ENCODE measurements around the gene SEC61G. TPM values are rescaled to one million over a fixed set of nuclear protein-coding genes. Genes with fewer than 3 reads are reported as not detected.
A peak's percentile ranks its signal among the peaks of the same experiment; 100 is the strongest.

SEC61G gene
- total and polyA plus RNA-seq, 10 of the 15 experiments (the other 5 are each of a cell fraction or from before 2014, with no cell fraction given), result 163 to 809 (median 346) TPM

DNA sequence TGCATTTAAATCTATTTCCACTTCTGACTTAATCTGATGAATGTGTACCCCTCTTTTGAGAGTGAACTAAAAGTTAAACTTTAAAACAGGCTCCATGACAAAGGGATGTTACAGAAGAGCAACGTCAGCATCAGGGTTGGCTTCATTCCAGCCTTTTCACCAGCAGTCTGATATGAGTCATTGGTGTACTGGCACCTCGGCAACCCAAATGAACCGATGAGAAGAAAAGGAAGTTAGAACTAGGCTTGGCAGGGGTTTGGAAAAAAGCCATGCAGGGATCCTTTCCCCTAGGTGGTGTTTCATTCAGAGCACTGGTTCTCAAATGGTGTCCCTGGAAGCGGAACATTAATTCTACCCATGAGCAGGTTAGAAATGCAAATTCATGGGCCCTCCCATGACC is 53.6 kb downstream of the SEC61G start:
- no TSS peak for BruUV-seq (replicated peaks)
- CTCF ChIA-PET, result no interaction called here
- WGBS (ENCODE audit: insufficient coverage, insufficient replicate concordance, low lambda C conversion rate, missing lambda C conversion rate), result 23% methylated on average over 4 of the region's 4 CpGs

DNA sequence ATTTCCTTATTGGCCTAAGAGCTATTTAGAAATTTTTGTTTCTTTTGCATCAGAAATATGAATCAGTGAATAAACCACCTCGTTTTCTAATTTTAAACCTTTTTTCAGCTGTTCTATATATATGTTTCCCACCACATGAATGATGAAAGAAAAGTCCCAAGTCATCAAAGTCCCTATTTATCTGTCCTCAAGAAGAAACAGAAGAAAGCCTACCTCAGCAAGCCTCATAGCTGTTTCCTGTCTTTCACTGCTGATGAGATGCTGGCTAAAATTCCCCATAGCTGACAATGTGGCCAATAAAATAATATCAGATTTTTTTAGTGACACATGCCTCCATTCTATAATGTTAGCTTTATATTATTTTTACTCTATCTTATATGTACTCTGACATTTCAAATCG is 54.2 kb downstream of the SEC61G start:
- in situ Hi-C loops (cut with MboI), result no loop called here
- ATAC-seq, result peak; percentile 28; the same call in 1 of the 3 replicates
- H3K36me3 ChIP-seq (ENCODE audit: control insufficient read depth in 2 of 2, insufficient read depth in 2 of 2, low read length in 1 of 2), result no peaks in the 10 kb centered on the region
- ChIA-PET RAD21 (ENCODE audit: unreplicated experiment) (no interaction called here), POLR2A (interaction anchor here (0.6 kb wide), 1 partner anchor 47 kb away, joined by 3 read pairs; no protein-coding TSS in a partner anchor), SMC1A (ENCODE audit: uncharacterized antibody, unreplicated experiment) (interaction anchor here (1.0 kb wide), 2 partner anchors 39 to 41 kb away, joined by 3 to 4 read pairs; no protein-coding TSS in a partner anchor), CTCF (interaction anchor here (0.8 kb wide), 1 partner anchor 711 kb away, joined by 3 read pairs; no protein-coding TSS in a partner anchor)
- DNase-seq (ENCODE audit: low read depth, low spot score), result no peak
- no peak overlapping the region for H3K4me3 ChIP-seq
- no peaks in the 10 kb centered on the region for H3K79me2 ChIP-seq (ENCODE audit: control insufficient read depth, insufficient read depth, low read length)
- no peaks in the 10 kb centered on the region for H4K20me1 ChIP-seq (ENCODE audit: control insufficient read depth, insufficient read depth)
- no peak overlapping the region for H2AFZ ChIP-seq (ENCODE audit: control insufficient read depth, low read depth, low read length)
- H3K27ac ChIP-seq (ENCODE audit: control insufficient read depth, insufficient read depth), result no peak overlapping the region
- H3K9me3 ChIP-seq (replicated peaks; ENCODE audit: control insufficient read depth, insufficient read depth, low read length), result no peaks in the 10 kb centered on the region
- intact Hi-C loops (cut with micrococcal nuclease; ENCODE audit: unreplicated experiment), result no loop called here
- no peaks in the 10 kb centered on the region for H3K4me1 ChIP-seq (ENCODE audit: control insufficient read depth, insufficient read depth, low read length)
- FAIRE-seq, result no peak
- no peak overlapping the region for H3K4me2 ChIP-seq (ENCODE audit: control insufficient read depth, insufficient read depth)
- BruUV-seq (replicated peaks), result no TSS peak
- no peak overlapping the region for H3K9ac ChIP-seq (ENCODE audit: control insufficient read depth, insufficient read depth, low read length)
- WGBS (ENCODE audit: insufficient coverage, insufficient replicate concordance, low lambda C conversion rate, missing lambda C conversion rate), result 0% methylated on average over 2 of the region's 2 CpGs
- no peaks in the 10 kb centered on the region for H3K27me3 ChIP-seq (replicated peaks in 1 of 2; ENCODE audit: control insufficient read depth in 2 of 2, insufficient read depth in 2 of 2, low read length in 1 of 2)
- TF ChIP-seq STAT1 (conservative IDR thresholded peaks at IDR 0.05) (no peak), ZNF622 (IDR thresholded peaks at IDR 0.05) (no peak), EED (IDR thresholded peaks at IDR 0.05; ENCODE audit: low read depth) (no peak), IKZF1 (conservative IDR thresholded peaks at IDR 0.05) (no peak), NR2F1 (conservative IDR thresholded peaks at IDR 0.05) (no peak), RUNX3 (IDR thresholded peaks at IDR 0.05; ENCODE audit: low read length) (no peak), NR2C2 (IDR thresholded peaks at IDR 0.05; ENCODE audit: borderline replicate concordance, control insufficient read depth, insufficient read length, low read depth) (no peak)
- TF ChIP-seq, protein P1, sequence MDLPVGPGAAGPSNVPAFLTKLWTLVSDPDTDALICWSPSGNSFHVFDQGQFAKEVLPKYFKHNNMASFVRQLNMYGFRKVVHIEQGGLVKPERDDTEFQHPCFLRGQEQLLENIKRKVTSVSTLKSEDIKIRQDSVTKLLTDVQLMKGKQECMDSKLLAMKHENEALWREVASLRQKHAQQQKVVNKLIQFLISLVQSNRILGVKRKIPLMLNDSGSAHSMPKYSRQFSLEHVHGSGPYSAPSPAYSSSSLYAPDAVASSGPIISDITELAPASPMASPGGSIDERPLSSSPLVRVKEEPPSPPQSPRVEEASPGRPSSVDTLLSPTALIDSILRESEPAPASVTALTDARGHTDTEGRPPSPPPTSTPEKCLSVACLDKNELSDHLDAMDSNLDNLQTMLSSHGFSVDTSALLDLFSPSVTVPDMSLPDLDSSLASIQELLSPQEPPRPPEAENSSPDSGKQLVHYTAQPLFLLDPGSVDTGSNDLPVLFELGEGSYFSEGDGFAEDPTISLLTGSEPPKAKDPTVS (IDR thresholded peaks at IDR 0.05; ENCODE audit: low read depth, low read length), result no peak
- TF ChIP-seq, protein P2, sequence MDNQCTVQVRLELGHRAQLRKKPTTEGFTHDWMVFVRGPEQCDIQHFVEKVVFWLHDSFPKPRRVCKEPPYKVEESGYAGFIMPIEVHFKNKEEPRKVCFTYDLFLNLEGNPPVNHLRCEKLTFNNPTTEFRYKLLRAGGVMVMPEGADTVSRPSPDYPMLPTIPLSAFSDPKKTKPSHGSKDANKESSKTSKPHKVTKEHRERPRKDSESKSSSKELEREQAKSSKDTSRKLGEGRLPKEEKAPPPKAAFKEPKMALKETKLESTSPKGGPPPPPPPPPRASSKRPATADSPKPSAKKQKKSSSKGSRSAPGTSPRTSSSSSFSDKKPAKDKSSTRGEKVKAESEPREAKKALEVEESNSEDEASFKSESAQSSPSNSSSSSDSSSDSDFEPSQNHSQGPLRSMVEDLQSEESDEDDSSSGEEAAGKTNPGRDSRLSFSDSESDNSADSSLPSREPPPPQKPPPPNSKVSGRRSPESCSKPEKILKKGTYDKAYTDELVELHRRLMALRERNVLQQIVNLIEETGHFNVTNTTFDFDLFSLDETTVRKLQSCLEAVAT (IDR thresholded peaks at IDR 0.05), result no peak
- TF ChIP-seq, protein P3, sequence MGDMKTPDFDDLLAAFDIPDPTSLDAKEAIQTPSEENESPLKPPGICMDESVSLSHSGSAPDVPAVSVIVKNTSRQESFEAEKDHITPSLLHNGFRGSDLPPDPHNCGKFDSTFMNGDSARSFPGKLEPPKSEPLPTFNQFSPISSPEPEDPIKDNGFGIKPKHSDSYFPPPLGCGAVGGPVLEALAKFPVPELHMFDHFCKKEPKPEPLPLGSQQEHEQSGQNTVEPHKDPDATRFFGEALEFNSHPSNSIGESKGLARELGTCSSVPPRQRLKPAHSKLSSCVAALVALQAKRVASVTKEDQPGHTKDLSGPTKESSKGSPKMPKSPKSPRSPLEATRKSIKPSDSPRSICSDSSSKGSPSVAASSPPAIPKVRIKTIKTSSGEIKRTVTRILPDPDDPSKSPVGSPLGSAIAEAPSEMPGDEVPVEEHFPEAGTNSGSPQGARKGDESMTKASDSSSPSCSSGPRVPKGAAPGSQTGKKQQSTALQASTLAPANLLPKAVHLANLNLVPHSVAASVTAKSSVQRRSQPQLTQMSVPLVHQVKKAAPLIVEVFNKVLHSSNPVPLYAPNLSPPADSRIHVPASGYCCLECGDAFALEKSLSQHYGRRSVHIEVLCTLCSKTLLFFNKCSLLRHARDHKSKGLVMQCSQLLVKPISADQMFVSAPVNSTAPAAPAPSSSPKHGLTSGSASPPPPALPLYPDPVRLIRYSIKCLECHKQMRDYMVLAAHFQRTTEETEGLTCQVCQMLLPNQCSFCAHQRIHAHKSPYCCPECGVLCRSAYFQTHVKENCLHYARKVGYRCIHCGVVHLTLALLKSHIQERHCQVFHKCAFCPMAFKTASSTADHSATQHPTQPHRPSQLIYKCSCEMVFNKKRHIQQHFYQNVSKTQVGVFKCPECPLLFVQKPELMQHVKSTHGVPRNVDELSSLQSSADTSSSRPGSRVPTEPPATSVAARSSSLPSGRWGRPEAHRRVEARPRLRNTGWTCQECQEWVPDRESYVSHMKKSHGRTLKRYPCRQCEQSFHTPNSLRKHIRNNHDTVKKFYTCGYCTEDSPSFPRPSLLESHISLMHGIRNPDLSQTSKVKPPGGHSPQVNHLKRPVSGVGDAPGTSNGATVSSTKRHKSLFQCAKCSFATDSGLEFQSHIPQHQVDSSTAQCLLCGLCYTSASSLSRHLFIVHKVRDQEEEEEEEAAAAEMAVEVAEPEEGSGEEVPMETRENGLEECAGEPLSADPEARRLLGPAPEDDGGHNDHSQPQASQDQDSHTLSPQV (IDR thresholded peaks at IDR 0.05), result no peak

More for the DNA sequence above, 53.6 kb downstream of the SEC61G start:
- Histone ChIP-seq H4K20me1 (ENCODE audit: control insufficient read depth, insufficient read depth) (no peaks in the 10 kb centered on the region), H3K9me3 (replicated peaks; ENCODE audit: control insufficient read depth, insufficient read depth, low read length) (no peaks in the 10 kb centered on the region), H3K4me2 (ENCODE audit: control insufficient read depth, insufficient read depth) (no peak overlapping the region), H3K79me2 (ENCODE audit: control insufficient read depth, insufficient read depth, low read length) (no peaks in the 10 kb centered on the region), H2AFZ (ENCODE audit: control insufficient read depth, low read depth, low read length) (no peak overlapping the region), H3K4me1 (ENCODE audit: control insufficient read depth, insufficient read depth, low read length) (no peaks in the 10 kb centered on the region), H3K4me3 (no peak overlapping the region), H3K27me3 (replicated peaks in 1 of 2; ENCODE audit: control insufficient read depth in 2 of 2, insufficient read depth in 2 of 2, low read length in 1 of 2) (no peaks in the 10 kb centered on the region), H3K9ac (ENCODE audit: control insufficient read depth, insufficient read depth, low read length) (no peak overlapping the region), H3K36me3 (ENCODE audit: control insufficient read depth in 2 of 2, insufficient read depth in 2 of 2, low read length in 1 of 2) (no peaks in the 10 kb centered on the region), H3K27ac (ENCODE audit: control insufficient read depth, insufficient read depth) (no peak overlapping the region)
- DNase-seq (ENCODE audit: low read depth, low spot score), result peak; percentile 33
- intact Hi-C loops (cut with micrococcal nuclease; ENCODE audit: unreplicated experiment), result no loop called here
- ChIA-PET POLR2A (interaction anchor here (0.6 kb wide), 1 partner anchor 46 kb away, joined by 3 read pairs; no protein-coding TSS in a partner anchor), SMC1A (ENCODE audit: uncharacterized antibody, unreplicated experiment) (interaction anchor here (1.0 kb wide), 1 partner anchor 38 kb away, joined by 3 read pairs; no protein-coding TSS in a partner anchor), RAD21 (ENCODE audit: unreplicated experiment) (no interaction called here)
- ATAC-seq, result peak; percentile 71
- TF ChIP-seq SMARCA5 (IDR thresholded peaks at IDR 0.05), result no peak
- TF ChIP-seq SMAD1 (IDR thresholded peaks at IDR 0.05; ENCODE audit: low read depth, partially characterized antibody), result peak; percentile 64
- no peak for FAIRE-seq
- in situ Hi-C loops (cut with MboI), result no loop called here
